Measurements from ENCODE around the gene SCAANT1. TPM values are rescaled to one million over a fixed set of nuclear protein-coding genes. Genes with fewer than 3 reads are reported as not detected.

The SCAANT1 gene
- total RNA-seq, 1 donor from 2014 or later, result not detected

DNA sequence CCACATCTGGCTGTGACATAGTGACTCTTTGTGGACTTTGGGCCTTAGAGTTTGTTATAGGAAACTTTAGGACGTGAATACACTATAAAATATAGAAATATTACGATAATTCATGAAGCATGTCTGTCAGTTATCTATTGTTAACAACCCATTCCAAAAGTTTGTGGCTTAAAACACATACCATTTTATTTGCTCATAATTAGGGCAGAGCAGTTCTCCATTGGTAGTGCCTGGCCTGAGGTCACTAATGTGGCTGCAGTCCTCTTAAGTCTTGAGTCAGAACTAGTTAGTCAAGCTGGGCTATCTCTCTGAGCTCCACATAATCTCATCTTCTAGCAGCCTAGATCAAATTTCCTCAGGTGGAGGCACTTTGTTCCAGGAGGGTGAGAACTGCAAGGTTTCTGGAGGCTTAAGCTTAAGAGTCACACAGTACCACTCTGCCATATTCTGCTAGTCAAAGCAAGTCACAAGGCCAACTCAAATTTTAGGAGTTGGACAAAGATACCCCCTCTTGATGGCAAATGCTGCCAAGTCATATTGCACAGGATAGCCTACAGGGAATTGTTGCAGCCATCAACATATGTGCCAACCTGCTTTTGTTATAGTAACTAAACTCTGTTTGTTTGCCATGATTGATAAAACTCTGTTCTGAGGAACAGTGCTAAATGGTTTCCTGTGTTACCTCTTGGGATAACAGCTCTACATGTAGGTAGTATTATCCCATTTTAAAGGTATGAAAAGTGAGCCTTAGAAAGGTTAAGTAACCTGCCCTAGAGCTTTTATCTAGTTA lies 39.9 kb downstream of the SCAANT1 start:
- H3K36me3 Mint-ChIP-seq, result no peaks in the 10 kb centered on the region

DNA sequence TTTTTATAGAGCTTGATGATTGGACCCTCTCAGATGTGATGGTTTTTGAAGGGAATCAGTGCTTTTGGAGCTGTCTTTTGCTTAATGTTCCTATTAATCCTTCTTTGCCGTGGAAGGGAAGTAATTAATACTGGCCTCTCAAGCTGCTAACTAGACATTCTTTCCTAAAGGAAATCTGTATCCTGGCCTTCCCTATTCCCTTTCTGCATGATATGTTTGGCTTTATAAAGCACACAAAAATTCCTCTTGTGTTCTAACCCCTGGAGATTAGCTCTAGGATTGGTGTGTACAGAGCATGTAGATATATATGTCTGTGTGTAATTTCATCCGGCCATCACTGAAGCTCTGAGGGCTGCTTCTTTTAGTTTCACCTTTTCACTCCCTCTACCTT lies 41.6 kb downstream of the SCAANT1 start:
- no peak overlapping the region for H3K27ac Mint-ChIP-seq

More for the DNA sequence above, 39.9 kb downstream of the SCAANT1 start:
- Mint-ChIP-seq H3K27me3 (no peaks in the 10 kb centered on the region), H3K9me3 (no peaks in the 10 kb centered on the region), H3K4me3 (no peak overlapping the region), H3K27ac (no peak overlapping the region), H3K4me1 (ENCODE audit: unreplicated experiment) (peaks cover 32% of the 10 kb centered on the region)
- TF ChIP-seq, protein P1, sequence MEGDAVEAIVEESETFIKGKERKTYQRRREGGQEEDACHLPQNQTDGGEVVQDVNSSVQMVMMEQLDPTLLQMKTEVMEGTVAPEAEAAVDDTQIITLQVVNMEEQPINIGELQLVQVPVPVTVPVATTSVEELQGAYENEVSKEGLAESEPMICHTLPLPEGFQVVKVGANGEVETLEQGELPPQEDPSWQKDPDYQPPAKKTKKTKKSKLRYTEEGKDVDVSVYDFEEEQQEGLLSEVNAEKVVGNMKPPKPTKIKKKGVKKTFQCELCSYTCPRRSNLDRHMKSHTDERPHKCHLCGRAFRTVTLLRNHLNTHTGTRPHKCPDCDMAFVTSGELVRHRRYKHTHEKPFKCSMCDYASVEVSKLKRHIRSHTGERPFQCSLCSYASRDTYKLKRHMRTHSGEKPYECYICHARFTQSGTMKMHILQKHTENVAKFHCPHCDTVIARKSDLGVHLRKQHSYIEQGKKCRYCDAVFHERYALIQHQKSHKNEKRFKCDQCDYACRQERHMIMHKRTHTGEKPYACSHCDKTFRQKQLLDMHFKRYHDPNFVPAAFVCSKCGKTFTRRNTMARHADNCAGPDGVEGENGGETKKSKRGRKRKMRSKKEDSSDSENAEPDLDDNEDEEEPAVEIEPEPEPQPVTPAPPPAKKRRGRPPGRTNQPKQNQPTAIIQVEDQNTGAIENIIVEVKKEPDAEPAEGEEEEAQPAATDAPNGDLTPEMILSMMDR (conservative IDR thresholded peaks at IDR 0.05), result no peak
- no peak for DNase-seq (ENCODE audit: extremely low spot score, unreplicated experiment)

DNA sequence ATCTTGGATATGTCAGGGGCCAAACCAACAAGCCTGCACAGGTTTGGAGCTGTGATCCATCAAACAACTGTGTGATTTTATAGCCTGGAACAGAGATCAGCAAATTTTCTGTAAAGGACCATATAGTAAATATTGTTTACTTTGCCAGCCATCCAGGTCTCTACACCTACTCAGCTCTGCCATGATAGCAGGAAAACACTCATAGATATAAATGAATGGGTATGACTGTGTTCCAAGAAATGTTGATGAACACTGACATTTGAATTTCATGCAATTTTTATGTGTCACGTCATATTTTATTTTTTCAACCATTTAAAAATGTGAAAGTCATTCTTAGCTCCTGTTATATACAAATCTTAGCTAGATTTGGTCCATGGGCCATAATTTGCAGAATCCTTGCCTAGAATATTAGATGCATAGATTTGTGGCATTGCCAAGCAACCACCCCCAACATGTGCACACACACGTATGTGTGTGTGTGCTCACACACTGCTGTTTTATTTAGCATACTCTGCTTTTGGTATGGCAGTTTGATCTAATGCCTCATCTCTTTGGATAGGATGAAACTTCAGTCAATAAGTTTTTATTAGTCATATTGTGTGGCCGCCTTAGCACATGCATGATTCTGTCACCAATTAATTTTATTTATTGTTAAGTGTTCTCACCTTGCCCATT lies 42.1 kb downstream of the SCAANT1 start:
- no peak overlapping the region for H3K4me3 Mint-ChIP-seq

More for the DNA sequence above, 41.6 kb downstream of the SCAANT1 start:
- Mint-ChIP-seq H3K4me1 (ENCODE audit: unreplicated experiment) (peaks cover 18% of the 10 kb centered on the region), H3K4me3 (no peak overlapping the region), H3K9me3 (no peaks in the 10 kb centered on the region), H3K27me3 (no peaks in the 10 kb centered on the region), H3K36me3 (peaks cover 9% of the 10 kb centered on the region)
- no peak for DNase-seq (ENCODE audit: extremely low spot score, unreplicated experiment)
- TF ChIP-seq, protein P1 (conservative IDR thresholded peaks at IDR 0.05), result no peak

DNA sequence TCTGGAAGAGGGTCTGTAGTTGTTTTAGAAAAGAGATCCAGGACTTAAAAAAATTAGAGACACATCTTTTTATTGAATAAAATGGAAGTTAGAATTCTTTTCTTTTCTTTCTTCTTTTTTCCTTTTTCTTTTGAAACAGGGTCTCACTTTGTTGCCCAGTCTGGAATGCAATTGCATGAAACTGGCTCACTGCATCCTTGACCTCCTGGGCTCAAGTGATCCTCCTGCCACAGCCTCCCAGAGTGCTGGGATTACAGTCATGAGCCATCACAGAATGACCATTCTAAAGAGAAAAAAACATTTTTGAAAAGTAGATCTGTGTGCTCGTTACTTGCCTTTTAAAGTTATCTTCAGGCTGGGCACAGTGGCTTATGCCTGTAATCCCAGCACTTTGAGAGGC lies 45.0 kb downstream of the SCAANT1 start:
- no peak for DNase-seq (ENCODE audit: extremely low spot score, unreplicated experiment)
- TF ChIP-seq, protein P1 (conservative IDR thresholded peaks at IDR 0.05), result no peak
- no peaks in the 10 kb centered on the region for H3K27me3 Mint-ChIP-seq
- peaks cover 27% of the 10 kb centered on the region for H3K4me1 Mint-ChIP-seq (ENCODE audit: unreplicated experiment)
- peaks cover 13% of the 10 kb centered on the region for H3K36me3 Mint-ChIP-seq
- no peak overlapping the region for H3K27ac Mint-ChIP-seq
- no peak overlapping the region for H3K4me3 Mint-ChIP-seq
- H3K9me3 Mint-ChIP-seq, result no peaks in the 10 kb centered on the region

More for the DNA sequence above, 42.1 kb downstream of the SCAANT1 start:
- H3K36me3 Mint-ChIP-seq, result peaks cover 12% of the 10 kb centered on the region
- peaks cover 18% of the 10 kb centered on the region for H3K4me1 Mint-ChIP-seq (ENCODE audit: unreplicated experiment)
- H3K9me3 Mint-ChIP-seq, result no peaks in the 10 kb centered on the region
- TF ChIP-seq, protein P1 (conservative IDR thresholded peaks at IDR 0.05), result no peak
- H3K27me3 Mint-ChIP-seq, result no peaks in the 10 kb centered on the region
- DNase-seq (ENCODE audit: extremely low spot score, unreplicated experiment), result no peak
- H3K27ac Mint-ChIP-seq, result no peak overlapping the region

DNA sequence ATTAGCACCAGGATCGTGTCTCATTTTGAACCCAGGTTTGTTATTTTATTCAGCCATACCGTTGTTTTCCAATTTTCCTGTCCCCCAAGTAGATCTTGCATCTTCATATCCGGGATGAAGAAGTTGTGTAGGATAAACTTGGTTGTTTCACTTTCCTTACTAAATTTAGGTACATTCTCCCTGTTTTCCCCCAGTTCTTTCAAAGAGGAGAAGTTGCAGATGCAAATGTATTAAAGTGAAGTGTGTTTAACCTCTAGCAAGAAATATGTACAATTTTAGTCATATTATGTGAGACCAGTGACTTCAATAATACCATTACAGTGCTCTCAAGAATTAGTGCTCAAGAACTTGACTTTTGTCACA lies 47.2 kb downstream of the SCAANT1 start:
- TF ChIP-seq, protein P1 (conservative IDR thresholded peaks at IDR 0.05), result no peak
- no peak for DNase-seq (ENCODE audit: extremely low spot score, unreplicated experiment)
- Mint-ChIP-seq H3K4me3 (peak overlapping the region; percentile 93), H3K36me3 (peaks cover 16% of the 10 kb centered on the region), H3K9me3 (no peaks in the 10 kb centered on the region), H3K27me3 (no peaks in the 10 kb centered on the region), H3K27ac (peak overlapping the region; percentile 95), H3K4me1 (ENCODE audit: unreplicated experiment) (peaks cover 31% of the 10 kb centered on the region)

Measured in type B pancreatic cell (in vitro differentiated cells).